NCI-H2029 (cell line): Measurements from ENCODE around the gene ERMARD.
"Not testable (repeated sequence)": the region's sequence is repeated elsewhere in the genome, so short reads cannot be mapped to it uniquely, and the experiment has no call there.

Experiments
- DNase-seq: peaks from one replicate; lab custom pipeline; 2025; lab: John Stamatoyannopoulos, UW

ERMARD gene

GRCh38 chr6:169738204-169738975, 13.0 kb upstream of the ERMARD start:
- peak; percentile 74 for DNase-seq

- DNase-seq, result peak; percentile 49
Measured at GRCh38 chr6:169738976-169739529, 12.4 kb upstream of the ERMARD start.

- DNase-seq, result no peak
Measured at GRCh38 chr6:169741344-169741743, 10.1 kb upstream of the ERMARD start.

GRCh38 chr6:169745405-169745804, 6.0 kb upstream of the ERMARD start:
- no peak for DNase-seq

GRCh38 chr6:169746556-169746955, 4.9 kb upstream of the ERMARD start:
- no peak for DNase-seq

GRCh38 chr6:169752074-169752623, 727 bp downstream of the ERMARD start:
- DNase-seq, result no peak

- no peak for DNase-seq
Measured at GRCh38 chr6:169755162-169755561, 3.7 kb downstream of the ERMARD start.

- peak; percentile 37 for DNase-seq
Measured at GRCh38 chr6:169763308-169763707, 11.9 kb downstream of the ERMARD start.

- no peak for DNase-seq
Measured at GRCh38 chr6:169763881-169764280, 12.5 kb downstream of the ERMARD start.

GRCh38 chr6:169765789-169766188, 14.4 kb downstream of the ERMARD start:
- not testable (repeated sequence) for DNase-seq

- DNase-seq, result no peak
Measured at GRCh38 chr6:169766232-169766631, 14.8 kb downstream of the ERMARD start.

GRCh38 chr6:169766921-169767736, 15.7 kb downstream of the ERMARD start:
- no peak for DNase-seq

- no peak for DNase-seq
Measured at GRCh38 chr6:169774347-169774746, 22.9 kb downstream of the ERMARD start.

GRCh38 chr6:169775321-169775720, 23.9 kb downstream of the ERMARD start:
- no peak for DNase-seq

GRCh38 chr6:169776379-169776778, 25.0 kb downstream of the ERMARD start:
- no peak for DNase-seq

GRCh38 chr6:169777896-169778295, 26.5 kb downstream of the ERMARD start:
- no peak for DNase-seq

GRCh38 chr6:169778646-169779045, 27.2 kb downstream of the ERMARD start:
- DNase-seq, result no peak

- no peak for DNase-seq
Measured at GRCh38 chr6:169779092-169779815, 27.8 kb downstream of the ERMARD start.

- no peak for DNase-seq
Measured at GRCh38 chr6:169779896-169780295, 28.5 kb downstream of the ERMARD start.

- no peak for DNase-seq
Measured at GRCh38 chr6:169780571-169781091, 29.2 kb downstream of the ERMARD start.

GRCh38 chr6:169782966-169783365, 31.5 kb downstream of the ERMARD start:
- no peak for DNase-seq

GRCh38 chr6:169783401-169783800, 32.0 kb downstream of the ERMARD start:
- no peak for DNase-seq
